GM21367 (cell line): Measurements from ENCODE around the gene RXRA.

ENCODE experiments used
- ATAC-seq: cut with Tn5 transposase; IDR thresholded peaks from one replicate; pipeline ENCODE4 v1.9.1; 2021; ENCODE audit not compliant: unreplicated experiment

RXRA gene

GRCh38 chr9:134427153-134427782 is 101.0 kb downstream of the RXRA start:
- no peak for ATAC-seq

- ATAC-seq: no peak
Observed at GRCh38 chr9:134428559-134428958, 102.3 kb downstream of the RXRA start.

DNA sequence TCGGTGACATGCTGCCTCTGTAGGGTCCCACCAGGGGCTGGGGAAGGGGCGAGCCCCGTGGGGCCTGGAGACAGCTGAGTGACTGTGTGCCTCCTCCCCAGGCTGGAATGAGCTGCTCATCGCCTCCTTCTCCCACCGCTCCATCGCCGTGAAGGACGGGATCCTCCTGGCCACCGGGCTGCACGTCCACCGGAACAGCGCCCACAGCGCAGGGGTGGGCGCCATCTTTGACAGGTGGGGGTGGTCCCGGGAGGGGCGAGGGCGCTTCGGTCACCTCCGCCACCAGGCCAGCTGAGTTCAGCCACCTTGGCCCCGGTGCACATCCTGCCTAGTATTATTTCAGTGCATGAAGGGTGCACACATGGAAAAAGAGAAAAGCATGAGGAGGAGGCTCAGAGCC is 102.8 kb downstream of the RXRA start:
- ATAC-seq: no peak

GRCh38 chr9:134429481-134429880 is 103.2 kb downstream of the RXRA start:
- ATAC-seq: no peak

DNA sequence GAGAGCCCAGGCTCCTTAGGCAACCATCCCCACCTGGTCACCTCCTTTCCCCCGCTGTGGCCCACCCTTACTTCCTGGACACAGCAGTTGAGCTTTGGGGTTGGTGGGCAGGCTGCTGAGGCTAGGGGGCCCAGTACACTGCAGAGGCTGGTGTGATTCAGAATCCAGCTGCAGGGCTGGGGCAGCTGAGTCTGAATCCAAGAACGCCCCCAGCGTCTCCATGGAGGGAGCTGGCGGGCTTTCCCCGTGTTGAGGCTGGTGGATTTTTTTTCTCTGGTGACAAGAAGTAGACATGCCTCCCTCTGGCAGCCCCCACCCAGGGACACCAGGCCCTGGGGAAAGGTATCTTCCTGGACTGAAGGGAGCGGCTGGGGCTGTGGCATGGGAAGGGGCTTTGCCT is 104.8 kb downstream of the RXRA start:
- ATAC-seq: no peak

DNA sequence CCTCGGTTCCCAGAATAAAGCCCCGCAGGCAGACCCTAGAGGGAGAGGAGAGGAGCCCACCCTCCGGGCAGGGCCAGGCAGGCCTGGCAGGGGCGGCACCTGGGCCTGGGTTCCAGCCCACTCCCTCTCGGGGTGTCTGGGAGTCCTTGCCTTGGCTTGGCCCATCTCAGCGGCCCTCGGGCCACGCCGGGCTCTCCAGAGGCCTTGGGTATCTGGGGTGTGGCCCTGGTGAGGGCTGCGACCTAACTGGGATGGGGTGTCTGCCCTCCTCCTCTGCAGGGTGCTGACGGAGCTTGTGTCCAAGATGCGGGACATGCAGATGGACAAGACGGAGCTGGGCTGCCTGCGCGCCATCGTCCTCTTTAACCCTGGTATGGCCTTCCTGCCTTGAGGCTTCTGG is 105.4 kb downstream of the RXRA start:
- no peak for ATAC-seq

DNA sequence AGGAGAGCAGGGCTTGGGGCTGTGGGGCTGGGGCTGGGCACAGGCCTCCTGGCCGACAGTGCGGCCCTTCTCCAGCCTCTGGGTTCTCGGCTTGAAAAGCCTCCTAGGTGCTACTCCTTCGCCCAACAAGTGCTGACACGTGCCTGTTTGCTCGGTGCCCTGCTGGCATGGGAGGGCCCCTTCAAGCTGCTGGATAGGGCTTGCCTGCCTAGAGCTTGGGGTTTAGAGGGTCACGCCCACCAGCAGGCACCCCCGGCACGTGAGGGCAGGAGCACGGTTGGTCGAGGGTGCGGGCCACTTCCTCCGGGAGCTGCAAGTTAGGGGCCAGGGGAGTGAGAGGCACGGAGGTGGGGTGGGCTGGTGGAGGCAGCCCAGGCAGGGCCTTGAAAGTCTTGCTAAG is 106.2 kb downstream of the RXRA start:
- no peak for ATAC-seq

DNA sequence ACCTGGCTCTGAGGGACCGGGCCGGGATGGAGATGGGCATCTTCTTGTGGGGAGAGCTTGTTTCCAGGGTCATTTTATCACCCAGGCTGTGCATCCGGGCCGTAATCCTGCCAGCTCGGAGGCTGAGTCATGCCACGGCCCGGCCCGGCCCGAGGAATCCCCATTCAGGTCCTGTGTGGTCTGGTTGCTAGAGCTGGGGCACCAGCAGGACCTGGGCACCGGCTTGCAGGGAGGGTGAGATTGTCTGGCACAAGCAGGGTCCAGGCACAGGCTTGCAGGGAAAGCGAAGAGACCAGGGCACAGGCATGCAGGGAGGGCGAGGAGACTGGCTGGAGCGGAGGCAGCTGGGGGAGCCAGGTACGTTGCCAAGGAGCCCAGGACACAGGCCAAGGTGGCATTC is 106.8 kb downstream of the RXRA start:
- ATAC-seq: no peak

GRCh38 chr9:134433909-134434882 is 107.9 kb downstream of the RXRA start:
- ATAC-seq: no peak

DNA sequence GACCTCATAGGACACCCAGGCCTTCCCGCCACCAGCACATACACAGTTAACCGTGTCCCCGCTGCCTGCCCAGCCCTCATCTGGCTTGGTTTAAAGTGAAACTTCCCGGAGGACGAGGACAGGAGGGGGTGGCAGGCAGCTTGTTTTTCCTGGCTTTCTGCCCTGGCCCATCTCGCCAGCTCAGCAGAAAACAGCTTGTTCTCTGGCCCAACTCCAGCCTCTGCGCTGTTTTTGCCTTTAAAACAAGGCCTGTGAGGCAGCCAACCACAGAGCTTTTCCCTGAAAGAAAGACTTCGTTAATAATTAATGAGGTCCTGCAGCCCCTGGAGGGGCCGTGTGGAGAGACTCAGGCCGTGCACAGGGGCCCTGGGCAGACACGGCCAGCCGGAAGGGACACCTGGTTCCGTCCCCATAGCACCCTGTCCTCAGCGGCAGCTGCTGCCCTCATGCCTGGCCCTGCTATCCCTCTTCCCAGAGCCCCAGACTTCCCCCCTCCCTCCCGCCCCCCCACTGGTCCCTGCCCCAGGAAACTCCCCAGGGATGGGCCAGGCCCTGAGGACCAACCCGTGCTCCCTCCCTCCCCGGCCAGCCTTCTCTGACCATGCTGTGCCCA is 108.7 kb downstream of the RXRA start:
- no peak for ATAC-seq

GRCh38 chr9:134435550-134436378 is 109.5 kb downstream of the RXRA start:
- ATAC-seq: no peak

- ATAC-seq: no peak
Observed at GRCh38 chr9:134436379-134436762, 110.1 kb downstream of the RXRA start.

DNA sequence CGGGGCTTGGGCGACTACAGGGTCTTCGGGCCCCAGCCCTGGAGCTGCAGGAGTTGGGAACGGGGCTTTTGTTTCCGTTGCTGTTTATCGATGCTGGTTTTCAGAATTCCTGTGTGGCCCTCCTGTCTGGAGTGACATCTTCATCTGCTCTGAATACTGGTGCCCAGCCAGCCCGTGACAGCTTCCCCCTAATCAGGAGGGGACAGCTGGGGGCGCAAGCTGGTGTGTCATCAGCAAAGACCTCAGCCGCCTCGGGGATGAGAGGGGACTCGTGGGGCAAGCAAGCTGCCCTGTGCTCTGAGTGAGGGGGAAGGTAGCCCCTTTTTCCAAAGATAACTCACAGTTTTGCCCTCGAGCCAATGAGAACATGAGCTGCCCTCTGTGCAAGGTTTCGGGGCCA is 110.7 kb downstream of the RXRA start:
- no peak for ATAC-seq

DNA sequence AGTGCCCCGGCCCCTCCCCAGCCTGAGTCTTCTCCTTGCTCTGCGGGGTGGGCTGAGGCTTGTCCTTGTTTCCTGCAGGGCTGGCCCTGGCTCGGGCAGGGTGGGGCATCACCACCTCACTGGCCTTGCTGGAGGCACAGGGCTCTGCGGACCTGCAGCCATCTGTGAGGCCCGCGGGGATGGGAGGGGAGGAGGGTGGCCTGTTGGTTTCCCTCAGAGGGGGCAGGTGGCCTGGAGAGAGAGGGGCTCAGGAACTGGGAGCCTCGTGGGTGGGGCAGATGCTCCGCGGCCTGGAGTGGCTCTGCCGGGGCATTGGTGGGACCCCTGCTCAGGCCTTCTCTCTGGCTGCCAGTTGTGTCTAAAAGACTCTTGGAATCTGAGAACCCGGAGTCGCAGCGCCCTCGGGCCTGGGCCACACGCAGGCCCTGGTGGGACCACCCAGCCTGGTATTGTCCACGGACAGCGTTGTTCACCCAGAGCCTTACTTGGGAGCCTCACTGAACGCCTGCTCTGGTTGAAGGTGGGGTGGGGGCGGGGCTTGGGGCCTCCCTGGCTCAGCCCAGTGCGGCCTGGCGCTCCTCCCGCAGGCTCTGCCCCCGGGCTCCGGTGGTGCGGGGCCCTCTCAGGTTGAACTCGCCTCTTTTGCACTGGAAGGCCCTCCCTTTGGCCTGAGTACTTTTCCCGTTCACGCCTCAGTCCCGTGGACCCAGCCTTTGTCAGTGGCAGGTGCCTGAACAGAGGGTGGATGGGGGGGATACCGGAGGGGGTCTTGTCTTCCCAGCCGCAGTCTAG is 111.3 kb downstream of the RXRA start:
- ATAC-seq: no peak

DNA sequence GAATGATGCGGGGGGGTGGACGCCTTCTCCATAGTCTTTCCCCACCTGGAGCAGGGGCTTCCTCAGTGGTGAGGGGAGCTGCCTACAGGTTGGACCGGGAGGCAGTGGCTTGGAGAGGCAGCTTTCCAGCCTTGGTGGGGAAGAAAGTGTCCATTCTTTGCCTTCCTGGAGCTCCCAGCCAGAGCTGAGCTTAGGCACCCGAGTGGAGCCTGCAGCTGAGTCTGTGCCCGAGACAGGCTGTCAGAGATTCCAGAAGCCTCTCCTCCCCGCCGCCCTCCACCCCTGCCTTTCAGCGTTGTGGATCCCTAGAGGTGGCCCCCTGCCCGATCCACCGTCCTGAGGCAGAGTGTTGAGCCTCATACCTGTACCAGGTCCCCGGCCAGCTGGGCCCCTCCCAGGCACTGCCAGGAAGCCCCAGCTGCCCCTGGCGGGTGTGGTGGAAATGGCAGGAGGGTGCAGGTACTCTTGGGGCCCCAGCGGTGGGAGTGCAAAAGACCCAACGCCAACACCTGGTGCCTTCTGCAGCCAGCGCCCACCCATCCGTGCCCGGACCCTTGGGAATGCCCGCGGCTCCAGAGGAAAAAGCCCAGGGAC is 112.0 kb downstream of the RXRA start:
- no peak for ATAC-seq

DNA sequence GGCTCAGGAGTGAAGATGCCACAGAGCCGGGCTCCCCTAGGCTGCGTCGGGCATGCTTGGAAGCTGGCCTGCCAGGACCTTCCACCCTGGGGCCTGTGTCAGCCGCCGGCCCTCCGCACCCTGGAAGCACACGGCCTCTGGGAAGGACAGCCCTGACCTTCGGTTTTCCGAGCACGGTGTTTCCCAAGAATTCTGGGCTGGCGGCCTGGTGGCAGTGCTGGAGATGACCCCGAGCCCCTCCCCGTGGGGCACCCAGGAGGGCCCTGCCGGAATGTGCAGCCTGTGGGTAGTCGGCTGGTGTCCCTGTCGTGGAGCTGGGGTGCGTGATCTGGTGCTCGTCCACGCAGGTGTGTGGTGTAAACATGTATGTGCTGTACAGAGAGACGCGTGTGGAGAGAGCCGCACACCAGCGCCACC is 113.1 kb downstream of the RXRA start:
- no peak for ATAC-seq

DNA sequence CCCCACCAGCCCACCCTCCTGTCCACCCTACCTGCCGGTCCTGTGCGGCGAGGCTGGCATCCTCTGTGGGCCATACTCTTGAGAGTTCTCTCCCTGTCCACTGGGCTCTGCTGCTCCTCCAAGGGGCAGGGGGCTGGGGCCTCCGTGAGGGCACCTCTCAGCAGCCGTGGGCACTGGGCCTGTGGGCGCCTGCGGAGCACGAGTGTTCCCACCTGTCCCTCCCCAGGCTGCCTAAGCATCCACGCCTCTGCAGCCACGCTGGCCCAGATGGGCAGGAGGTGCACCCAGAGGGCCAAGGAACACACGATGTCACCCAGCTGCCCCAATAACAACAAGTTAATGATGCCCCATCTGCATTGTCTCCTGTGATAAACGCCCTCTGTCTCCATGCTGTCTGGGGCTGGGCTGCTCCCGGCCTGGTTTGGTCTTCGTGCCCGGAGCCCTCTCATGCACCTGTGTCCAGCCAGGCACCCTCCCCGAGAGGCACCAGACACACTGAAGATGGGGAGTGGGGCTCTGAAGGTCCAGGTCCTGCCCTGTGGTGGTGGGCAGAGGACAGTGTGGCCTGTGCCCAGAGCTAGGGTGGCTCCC is 114.5 kb downstream of the RXRA start:
- no peak for ATAC-seq

- ATAC-seq: no peak
Observed at GRCh38 chr9:134441227-134442084, 115.2 kb downstream of the RXRA start.

DNA sequence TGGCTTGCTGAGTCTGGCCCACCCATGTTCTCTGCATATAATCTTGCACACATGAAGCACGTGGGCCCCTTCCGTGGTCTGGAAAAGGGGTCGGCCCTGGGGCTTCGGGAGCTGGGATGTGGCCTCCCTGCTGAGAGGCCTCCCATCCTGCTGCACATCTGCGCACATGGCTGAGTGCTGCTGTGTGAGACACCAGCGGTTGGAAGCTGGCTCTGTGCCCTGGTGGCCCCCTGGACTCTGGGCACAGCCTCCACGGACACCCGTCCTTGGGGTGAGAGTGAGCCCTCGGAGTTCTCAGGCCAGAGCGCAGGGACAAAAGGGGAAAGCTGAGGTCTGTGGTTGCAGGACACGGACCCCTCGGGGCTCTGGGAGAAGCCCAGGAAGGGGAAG is 115.8 kb downstream of the RXRA start:
- ATAC-seq: no peak
